Pancreas (tissue), 10 donors: ENCODE results near the gene SLC13A3. TPM values are rescaled to one million over a fixed set of nuclear protein-coding genes. Genes with fewer than 3 reads are reported as not detected.

ENCODE experiments used
- ATAC-seq, 4 donors: fragments of 200-7000 bp; cut with Tn5 transposase; one replicate each; pipeline versions ENCODE4 v1.8.0 to v1.9.1; 2020; ENCODE audit warnings: mild to moderate bottlenecking in 4 of 4, moderate library complexity in 4 of 4
- DNase-seq, 6 donors: peaks; one replicate each; pipeline ENCODE4 v3.0.0-alpha.2; 2020
- FAIRE-seq: peaks from 2 replicates; lab custom pipeline; 2012; peaks lifted over from hg19 to GRCh38; lab: Jason Lieb, UNC
- H3K27ac ChIP-seq, 4 donors: fragments of 200-600 bp; sonication (generic); 1 replicate in 3 of 4; 2 replicates in 1 of 4; pipeline versions ENCODE4 v1.5.0 to v1.8.0; 2020
- H3K27me3 ChIP-seq, 4 donors: fragments of 200-600 bp; one replicate each; pipeline ENCODE4 v1.8.0; 2021
- H3K36me3 ChIP-seq, 3 donors: fragments of 200-600 bp; sonication (generic) in 1 of 3; one replicate each; pipeline versions ENCODE4 v1.5.0 to v1.8.0; 2020 to 2021
- H3K4me1 ChIP-seq, 3 donors: fragments of 200-600 bp; one replicate each; pipeline ENCODE4 v1.8.0; 2021
- H3K4me3 ChIP-seq, 4 donors: fragments of 200-600 bp; sonication (generic) in 2 of 4; one replicate each; pipeline versions ENCODE4 v1.5.0 to v1.8.0; 2020 to 2021
- H3K9me3 ChIP-seq, 4 donors: fragments of 200-600 bp; one replicate each; pipeline ENCODE4 v1.8.0; 2021
- CTCF ChIP-seq, 4 donors: fragments of 200-600 bp; sonication (generic) in 3 of 4; IDR thresholded peaks; one replicate each; pipeline versions ENCODE4 v1.5.0 to v1.8.0; 2021; ENCODE audit warnings: antibody characterized with exemption in 4 of 4
- WGBS, 2 donors: extraction: QIAGEN DNeasy Blood & Tissue Kit; methylation state at CpG; one replicate each; pipeline ENCODE4 v1.1.7; 2013; 5-methylcytosine and 5-hydroxymethylcytosine counted together
- intact Hi-C, 3 donors: fragments of 100-400 bp; cut with DNase I; formaldehyde crosslinking; loops; one replicate each; pipeline versions ENCODE4 v1.11.1 to v1.14.2; 2022
- polyA plus RNA-seq, 2 donors: library from polyadenylated mRNA; stranded (reverse); fragments of 200-250 nt; gene quantifications; one replicate each; pipeline ENCODE4 v1.2.3, GENCODE V29; 2013
- total RNA-seq, 6 donors: library from RNA; stranded (reverse); fragmentation: NEBNext Ultra II Directional in 4 of 6; extraction: Animal tissue kit (Norgen Biotek cat#: 25700) in 4 of 6; gene quantifications; one replicate each; pipeline versions ENCODE4 v1.2.1 to v1.2.4, GENCODE V29; 2021 to 2023
- donor health status: healthy with polysubstance abuse.
- donor health status: DM: no; HTN: no; CAD: no; lungs with moderate emphysema.
- donor health status: DM: no; HTN: no; CAD: no.
- donor health status: control.
- donor health status: control.
- donor health status: Bipolar disorder and iron deficiency.
- donor health status: DM: yes; HTN: yes; CAD: no.
- donor health status: DM: no; HTN: no; CAD: no.
- donor health status: DM: no; HTN: no; CAD: no.
- donor health status: DM: yes; HTN: yes; CAD: no.

Gene SLC13A3
- total and polyA plus RNA-seq, 8 donors: 0.68 to 7.8 (median 4.7) TPM

DNA sequence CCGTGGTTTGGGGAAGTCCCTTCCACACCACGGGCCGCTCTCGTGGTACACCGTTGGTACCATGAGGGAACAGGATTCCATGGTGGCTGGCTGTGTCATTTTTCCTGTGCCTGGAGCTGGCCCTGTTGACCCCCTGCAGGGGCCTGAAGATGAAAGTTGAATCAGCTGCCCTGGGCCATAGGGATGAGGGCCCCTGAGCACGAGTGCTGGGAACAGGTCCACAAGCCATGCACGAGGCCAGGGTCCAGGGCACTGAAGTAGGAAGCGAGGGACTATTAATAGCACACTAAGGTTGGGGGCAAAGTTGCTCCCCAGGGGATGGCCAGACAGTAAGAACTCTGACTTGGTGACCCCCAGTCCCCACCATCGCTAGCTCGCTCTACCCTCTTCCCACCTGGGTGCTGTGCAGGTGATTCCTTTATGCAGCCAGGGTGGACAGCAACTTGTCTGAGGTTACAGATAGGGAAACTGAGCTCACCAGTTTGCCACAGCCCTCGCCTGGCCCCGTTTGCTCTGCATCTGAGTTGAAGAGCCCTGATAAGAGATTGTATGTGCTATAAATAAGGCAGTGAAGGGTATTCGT lies 46.6 kb downstream of the SLC13A3 start:
- ATAC-seq: no peak
- H3K27ac ChIP-seq: no peak overlapping the region
- FAIRE-seq: no peak
- H3K9me3 ChIP-seq: no peaks in the 10 kb centered on the region
- H3K36me3 ChIP-seq: no peaks in the 10 kb centered on the region
- no peaks in the 10 kb centered on the region for H3K4me1 ChIP-seq
- TF ChIP-seq CTCF (IDR thresholded peaks at IDR 0.05): no peak
- WGBS, 2 donors: 88 to 89% methylated on average over 13 of the region's 13 CpGs
- no peak overlapping the region for H3K4me3 ChIP-seq
- DNase-seq: no peak
- no peaks in the 10 kb centered on the region for H3K27me3 ChIP-seq
- intact Hi-C loops: no loop called here

DNA sequence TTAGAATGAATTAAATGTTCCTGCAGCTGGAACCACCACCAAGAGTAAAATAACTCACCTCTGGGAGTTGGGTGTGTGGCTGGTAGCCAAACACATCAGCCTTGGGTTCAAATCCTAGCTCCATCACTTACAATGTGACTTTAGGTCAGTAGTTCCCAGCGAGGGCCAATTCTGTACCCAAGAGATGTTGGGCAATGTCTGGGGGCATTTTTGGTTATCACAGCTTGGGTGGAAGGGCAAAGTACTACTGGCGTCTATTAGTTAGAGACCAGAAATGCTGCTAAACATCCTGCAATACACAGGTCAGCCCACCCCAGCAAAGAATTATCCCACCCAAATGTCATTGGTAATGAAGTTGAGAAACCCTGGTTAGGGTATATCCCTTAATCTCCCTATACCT lies 48.8 kb downstream of the SLC13A3 start:
- TF ChIP-seq CTCF (IDR thresholded peaks at IDR 0.05): no peak
- Histone ChIP-seq H3K27me3 (no peaks in the 10 kb centered on the region), H3K27ac (no peak overlapping the region), H3K36me3 (no peaks in the 10 kb centered on the region), H3K9me3 (no peaks in the 10 kb centered on the region), H3K4me1 (no peaks in the 10 kb centered on the region), H3K4me3 (no peak overlapping the region)
- DNase-seq (no peak), FAIRE-seq (no peak), ATAC-seq (no peak)
- intact Hi-C loops: no loop called here
- 75 to 91% methylated on average over 2 of the region's 2 CpGs for WGBS, 2 donors

GRCh38 chr20:46601603-46602122 lies 49.6 kb downstream of the SLC13A3 start:
- Histone ChIP-seq H3K36me3 (no peaks in the 10 kb centered on the region), H3K4me3 (no peak overlapping the region), H3K4me1 (no peaks in the 10 kb centered on the region), H3K27me3 (no peaks in the 10 kb centered on the region), H3K27ac (no peak overlapping the region), H3K9me3 (no peaks in the 10 kb centered on the region)
- DNase-seq: no peak
- TF ChIP-seq CTCF (IDR thresholded peaks at IDR 0.05): no peak
- FAIRE-seq: no peak
- ATAC-seq: no peak
- intact Hi-C loops: no loop called here

GRCh38 chr20:46600286-46600752 lies 50.9 kb downstream of the SLC13A3 start:
- no peaks in the 10 kb centered on the region for H3K9me3 ChIP-seq
- FAIRE-seq (no peak), DNase-seq (no peak), ATAC-seq (no peak)
- H3K4me3 ChIP-seq: no peak overlapping the region
- intact Hi-C loops: no loop called here
- H3K4me1 ChIP-seq: no peaks in the 10 kb centered on the region
- no peak overlapping the region for H3K27ac ChIP-seq
- TF ChIP-seq CTCF (IDR thresholded peaks at IDR 0.05): no peak
- H3K36me3 ChIP-seq: no peaks in the 10 kb centered on the region
- 73 to 80% methylated on average over 1 of the region's 1 CpG for WGBS, 2 donors
- no peaks in the 10 kb centered on the region for H3K27me3 ChIP-seq

DNA sequence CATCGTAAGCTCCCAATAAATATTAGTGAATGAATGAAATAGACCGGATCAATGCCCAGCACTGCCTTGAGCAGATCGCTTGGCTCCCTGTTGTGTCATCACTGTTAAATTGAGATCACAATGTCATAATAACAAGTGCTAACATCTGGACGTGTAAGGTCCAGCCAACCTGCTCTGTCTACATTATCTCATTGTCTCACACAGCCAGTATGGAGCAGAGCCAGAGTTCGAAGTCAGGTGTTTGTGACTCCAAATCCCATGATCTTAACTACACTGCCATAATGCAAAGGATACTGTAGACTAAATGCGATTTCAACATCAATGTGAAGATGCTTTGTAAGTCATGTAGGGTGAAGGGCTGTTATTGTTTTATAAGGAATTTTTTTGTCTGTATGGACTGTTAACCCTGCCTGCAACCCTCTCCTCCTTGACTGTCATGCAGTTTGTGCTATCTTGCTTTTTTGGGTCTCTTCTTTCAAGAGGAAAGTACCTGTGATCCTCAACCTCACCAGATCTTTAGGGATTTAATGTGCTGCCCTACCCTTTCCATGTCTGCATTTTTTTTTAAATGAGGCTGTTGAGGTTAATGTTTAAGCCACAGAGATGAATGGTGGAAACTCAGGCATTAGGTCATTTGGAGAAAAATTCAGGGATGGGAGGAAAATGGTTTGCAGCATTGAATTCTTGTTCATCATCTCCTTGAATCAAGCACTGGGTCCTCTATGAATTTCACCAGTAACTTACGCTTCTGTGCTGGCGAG lies 51.9 kb downstream of the SLC13A3 start:
- DNase-seq (no peak), ATAC-seq (no peak), FAIRE-seq (no peak)
- no peaks in the 10 kb centered on the region for H3K36me3 ChIP-seq
- 79 to 81% methylated on average over 8 of the region's 8 CpGs for WGBS, 2 donors
- no peaks in the 10 kb centered on the region for H3K4me1 ChIP-seq
- no peaks in the 10 kb centered on the region for H3K27me3 ChIP-seq
- H3K9me3 ChIP-seq: no peaks in the 10 kb centered on the region
- no peak for TF ChIP-seq CTCF (IDR thresholded peaks at IDR 0.05)
- intact Hi-C loops: no loop called here
- H3K4me3 ChIP-seq: no peak overlapping the region
- no peak overlapping the region for H3K27ac ChIP-seq
